Measurements from ENCODE around the gene CST8. TPM values are rescaled to one million over a fixed set of nuclear protein-coding genes. Genes with fewer than 3 reads are reported as not detected.
"Not testable (repeated sequence)": the region's sequence is repeated elsewhere in the genome, so short reads cannot be mapped to it uniquely, and the experiment has no call there.

The CST8 gene
- total RNA-seq, 2 experiments from 2014 or later: not detected

- DNase-seq (no peak), ATAC-seq (ENCODE audit: low read depth) (peak; percentile 67)
- peaks cover 2% of the 10 kb centered on the region for H3K27me3 Mint-ChIP-seq
- H3K36me3 Mint-ChIP-seq: no peaks in the 10 kb centered on the region
- H3K27ac Mint-ChIP-seq: peak overlapping the region; percentile 87
- POLR2A ChIA-PET: no interaction called here
- peaks cover 21% of the 10 kb centered on the region for H3K4me1 Mint-ChIP-seq
- H3K9me3 Mint-ChIP-seq: no peaks in the 10 kb centered on the region
- H3K4me3 Mint-ChIP-seq: peak overlapping the region; percentile 18
These were observed 35.3 kb upstream of the CST8 start for GRCh38 chr20:23455639-23456038.

- Mint-ChIP-seq H3K36me3 (no peaks in the 10 kb centered on the region), H3K27ac (peak overlapping the region; percentile 87), H3K9me3 (no peaks in the 10 kb centered on the region), H3K4me1 (peaks cover 21% of the 10 kb centered on the region), H3K4me3 (peak overlapping the region; percentile 18), H3K27me3 (peaks cover 2% of the 10 kb centered on the region)
- POLR2A ChIA-PET: no interaction called here
- peak; percentile 85 for ATAC-seq (ENCODE audit: low read depth)
- DNase-seq: no peak
These were observed 34.5 kb upstream of the CST8 start for GRCh38 chr20:23456409-23456808.

DNA sequence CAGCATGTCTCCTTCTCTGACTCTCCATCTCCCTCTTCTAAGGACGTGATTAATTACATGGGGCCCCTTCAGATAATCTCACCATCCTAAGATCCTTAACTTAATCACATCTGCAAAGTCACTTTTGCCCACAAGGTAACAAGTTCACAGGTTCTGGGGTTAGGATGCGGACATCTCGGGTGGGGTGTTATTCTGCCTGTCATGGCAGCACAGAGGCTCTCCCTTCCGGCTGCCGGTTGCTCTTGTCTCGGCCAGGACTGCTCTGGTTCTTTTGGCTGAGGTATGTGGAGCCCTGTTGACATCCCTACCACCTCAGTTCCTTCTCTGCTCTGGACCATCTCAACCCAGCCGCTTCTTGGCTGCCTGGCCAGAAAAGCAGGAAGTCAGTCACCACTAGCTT is 34.0 kb upstream of the CST8 start:
- DNase-seq: no peak
- H3K4me1 Mint-ChIP-seq: peaks cover 21% of the 10 kb centered on the region
- POLR2A ChIA-PET: no interaction called here
- peaks cover 2% of the 10 kb centered on the region for H3K27me3 Mint-ChIP-seq
- H3K9me3 Mint-ChIP-seq: no peaks in the 10 kb centered on the region
- peak overlapping the region; percentile 87 for H3K27ac Mint-ChIP-seq
- ATAC-seq (ENCODE audit: low read depth): no peak
- H3K36me3 Mint-ChIP-seq: no peaks in the 10 kb centered on the region
- peak overlapping the region; percentile 18 for H3K4me3 Mint-ChIP-seq

- no peak overlapping the region for H3K27ac Mint-ChIP-seq
- DNase-seq (no peak), ATAC-seq (ENCODE audit: low read depth) (no peak)
- POLR2A ChIA-PET: no interaction called here
- peaks cover 21% of the 10 kb centered on the region for H3K4me1 Mint-ChIP-seq
- peaks cover 7% of the 10 kb centered on the region for H3K9me3 Mint-ChIP-seq
- no peaks in the 10 kb centered on the region for H3K36me3 Mint-ChIP-seq
- peaks cover 5% of the 10 kb centered on the region for H3K27me3 Mint-ChIP-seq
- no peak overlapping the region for H3K4me3 Mint-ChIP-seq
These were observed 31.3 kb upstream of the CST8 start for GRCh38 chr20:23459461-23460150.

GRCh38 chr20:23461180-23461579 is 29.7 kb upstream of the CST8 start:
- ATAC-seq (ENCODE audit: low read depth): no peak

DNA sequence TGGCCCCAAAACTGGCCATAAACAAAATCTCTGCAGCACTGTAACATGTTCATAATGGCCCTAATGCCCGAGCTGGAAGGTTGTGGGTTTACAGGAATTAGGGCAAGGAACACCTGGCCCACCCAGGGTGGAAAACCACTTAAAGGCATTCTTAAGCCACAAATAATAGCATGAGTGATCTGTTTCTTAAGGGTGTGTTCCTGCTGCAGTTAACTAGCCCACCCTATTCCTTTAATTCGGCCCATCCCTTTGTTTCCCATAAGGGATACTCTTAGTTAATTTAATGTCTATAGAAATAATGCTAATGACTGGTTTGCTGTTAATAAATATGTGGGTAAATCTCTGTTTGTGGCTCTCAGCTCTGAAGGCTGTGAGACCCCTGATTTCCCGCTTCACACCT is 24.0 kb upstream of the CST8 start:
- H3K4me1 Mint-ChIP-seq; ATAC-seq (ENCODE audit: low read depth); POLR2A ChIA-PET; H3K4me3 Mint-ChIP-seq; H3K27ac Mint-ChIP-seq; DNase-seq; H3K36me3 Mint-ChIP-seq: not testable (repeated sequence)
- H3K9me3 Mint-ChIP-seq: peaks cover 16% of the 10 kb centered on the region
- H3K27me3 Mint-ChIP-seq: peaks cover 13% of the 10 kb centered on the region

More at GRCh38 chr20:23461180-23461579, 29.7 kb upstream of the CST8 start:
- DNase-seq: no peak
- H3K27ac Mint-ChIP-seq: no peak overlapping the region
- H3K4me1 Mint-ChIP-seq: peaks cover 11% of the 10 kb centered on the region
- peaks cover 5% of the 10 kb centered on the region for H3K27me3 Mint-ChIP-seq
- POLR2A ChIA-PET: no interaction called here
- no peaks in the 10 kb centered on the region for H3K36me3 Mint-ChIP-seq
- H3K9me3 Mint-ChIP-seq: peaks cover 11% of the 10 kb centered on the region
- no peak overlapping the region for H3K4me3 Mint-ChIP-seq

DNA sequence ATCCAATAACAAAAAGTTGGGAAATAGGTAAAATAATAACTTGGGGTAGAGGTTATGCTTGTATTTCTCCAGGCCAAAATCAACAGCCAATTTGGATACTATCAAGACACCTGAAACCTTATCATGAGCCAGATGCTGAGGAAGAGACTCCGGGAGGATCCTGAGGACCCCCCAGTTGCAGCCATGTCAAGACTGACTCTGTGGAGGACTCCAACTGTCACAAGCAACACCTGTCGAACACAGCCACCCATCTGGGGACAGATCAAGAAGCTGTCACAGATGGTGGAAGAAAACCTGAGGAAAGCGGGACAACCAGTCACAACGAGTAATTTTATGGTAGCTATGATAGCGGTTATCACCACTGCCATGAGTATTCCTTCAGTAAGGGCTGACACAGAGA is 18.6 kb upstream of the CST8 start:
- H3K9me3 Mint-ChIP-seq; H3K4me3 Mint-ChIP-seq; POLR2A ChIA-PET; H3K36me3 Mint-ChIP-seq; ATAC-seq (ENCODE audit: low read depth); H3K4me1 Mint-ChIP-seq; DNase-seq; H3K27ac Mint-ChIP-seq: not testable (repeated sequence)
- peaks cover 14% of the 10 kb centered on the region for H3K27me3 Mint-ChIP-seq

DNA sequence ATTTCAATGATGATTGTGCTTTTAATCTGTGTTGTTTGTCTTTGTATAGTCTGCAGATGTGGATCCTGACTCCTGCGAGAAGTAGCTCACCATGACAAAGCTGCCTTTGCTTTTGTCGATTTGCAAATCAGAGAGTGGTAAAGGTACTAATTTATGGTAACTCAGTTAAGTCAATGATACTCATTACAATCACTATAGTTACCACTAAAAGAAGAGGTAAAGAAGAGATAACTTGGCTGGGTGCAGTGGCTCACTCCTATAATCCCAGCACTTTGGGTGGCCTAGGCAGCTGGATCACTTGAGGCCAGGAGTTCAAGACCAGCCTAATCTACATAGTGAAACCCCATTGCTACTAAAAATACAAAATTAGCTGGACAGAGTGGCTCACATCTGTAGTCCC is 17.6 kb upstream of the CST8 start:
- H3K4me3 Mint-ChIP-seq; POLR2A ChIA-PET; H3K9me3 Mint-ChIP-seq; DNase-seq; H3K4me1 Mint-ChIP-seq; ATAC-seq (ENCODE audit: low read depth); H3K27ac Mint-ChIP-seq; H3K36me3 Mint-ChIP-seq: not testable (repeated sequence)
- H3K27me3 Mint-ChIP-seq: peaks cover 14% of the 10 kb centered on the region

DNA sequence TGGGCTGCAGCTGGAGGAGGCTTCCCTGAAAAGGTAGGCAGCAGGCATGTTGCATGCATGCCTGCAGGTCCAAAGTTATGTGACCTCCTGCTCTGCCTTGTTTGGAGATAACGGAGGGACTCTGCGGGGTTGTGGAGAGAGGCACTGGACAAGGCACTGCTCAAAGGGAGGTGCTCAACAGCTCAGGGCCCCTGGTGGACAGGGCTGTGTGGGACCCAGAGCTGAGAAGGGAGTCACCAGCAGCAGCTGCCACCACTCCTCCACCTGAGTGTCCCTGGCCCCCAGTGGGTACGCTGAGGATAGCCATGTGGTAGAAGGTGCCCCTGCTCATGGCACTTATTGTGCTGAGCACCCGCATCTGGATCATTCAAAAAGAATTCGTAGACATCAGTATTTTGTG is 15.5 kb upstream of the CST8 start:
- ATAC-seq (ENCODE audit: low read depth) (no peak), DNase-seq (no peak)
- POLR2A ChIA-PET: no interaction called here
- no peaks in the 10 kb centered on the region for H3K4me1 Mint-ChIP-seq
- no peak overlapping the region for H3K27ac Mint-ChIP-seq
- H3K9me3 Mint-ChIP-seq: no peaks in the 10 kb centered on the region
- no peak overlapping the region for H3K4me3 Mint-ChIP-seq
- no peaks in the 10 kb centered on the region for H3K36me3 Mint-ChIP-seq
- H3K27me3 Mint-ChIP-seq: peaks cover 8% of the 10 kb centered on the region

GRCh38 chr20:23476015-23476754 is 14.7 kb upstream of the CST8 start:
- DNase-seq (no peak), ATAC-seq (ENCODE audit: low read depth) (no peak)
- POLR2A ChIA-PET: no interaction called here
- H3K36me3 Mint-ChIP-seq: no peaks in the 10 kb centered on the region
- H3K4me3 Mint-ChIP-seq: no peak overlapping the region
- H3K27me3 Mint-ChIP-seq: peaks cover 4% of the 10 kb centered on the region
- H3K4me1 Mint-ChIP-seq: no peaks in the 10 kb centered on the region
- H3K9me3 Mint-ChIP-seq: no peaks in the 10 kb centered on the region
- no peak overlapping the region for H3K27ac Mint-ChIP-seq

- no peak for DNase-seq
- no peak overlapping the region for H3K27ac Mint-ChIP-seq
- no peaks in the 10 kb centered on the region for H3K9me3 Mint-ChIP-seq
- H3K4me3 Mint-ChIP-seq: no peak overlapping the region
- peaks cover 4% of the 10 kb centered on the region for H3K27me3 Mint-ChIP-seq
- H3K36me3 Mint-ChIP-seq: no peaks in the 10 kb centered on the region
- POLR2A ChIA-PET: no interaction called here
- no peak for ATAC-seq (ENCODE audit: low read depth)
- H3K4me1 Mint-ChIP-seq: no peaks in the 10 kb centered on the region
These were observed 13.7 kb upstream of the CST8 start for GRCh38 chr20:23477223-23477622.

GRCh38 chr20:23479043-23479442 is 11.9 kb upstream of the CST8 start:
- no peaks in the 10 kb centered on the region for H3K4me1 Mint-ChIP-seq
- H3K9me3 Mint-ChIP-seq: no peaks in the 10 kb centered on the region
- H3K36me3 Mint-ChIP-seq: no peaks in the 10 kb centered on the region
- POLR2A ChIA-PET: no interaction called here
- H3K4me3 Mint-ChIP-seq: no peak overlapping the region
- ATAC-seq (ENCODE audit: low read depth) (no peak), DNase-seq (no peak)
- no peak overlapping the region for H3K27ac Mint-ChIP-seq
- peaks cover 3% of the 10 kb centered on the region for H3K27me3 Mint-ChIP-seq

DNA sequence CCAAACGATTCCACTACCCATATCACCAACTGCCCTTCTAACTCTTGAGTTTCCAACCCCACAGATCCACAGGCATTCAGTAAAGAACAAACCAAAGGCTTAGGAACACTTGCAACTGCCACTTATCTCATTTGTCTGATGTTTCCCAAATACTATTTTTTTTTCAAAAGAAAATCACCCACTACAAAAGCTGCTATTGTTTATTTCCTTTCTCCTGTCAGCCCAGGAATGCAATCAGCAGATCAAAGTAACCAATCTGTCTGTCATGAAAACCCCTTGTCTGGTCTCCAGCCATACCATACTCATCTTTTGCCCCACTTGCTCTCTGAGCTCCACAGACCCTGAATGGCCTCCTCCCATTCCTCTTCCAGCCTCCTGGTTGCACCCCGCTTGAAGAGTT is 8.8 kb upstream of the CST8 start:
- Mint-ChIP-seq H3K27ac (no peak overlapping the region), H3K36me3 (no peaks in the 10 kb centered on the region), H3K4me1 (no peaks in the 10 kb centered on the region), H3K27me3 (peaks cover 6% of the 10 kb centered on the region), H3K4me3 (no peak overlapping the region), H3K9me3 (no peaks in the 10 kb centered on the region)
- no peak for ATAC-seq (ENCODE audit: low read depth)
- POLR2A ChIA-PET: no interaction called here
- no peak for DNase-seq

DNA sequence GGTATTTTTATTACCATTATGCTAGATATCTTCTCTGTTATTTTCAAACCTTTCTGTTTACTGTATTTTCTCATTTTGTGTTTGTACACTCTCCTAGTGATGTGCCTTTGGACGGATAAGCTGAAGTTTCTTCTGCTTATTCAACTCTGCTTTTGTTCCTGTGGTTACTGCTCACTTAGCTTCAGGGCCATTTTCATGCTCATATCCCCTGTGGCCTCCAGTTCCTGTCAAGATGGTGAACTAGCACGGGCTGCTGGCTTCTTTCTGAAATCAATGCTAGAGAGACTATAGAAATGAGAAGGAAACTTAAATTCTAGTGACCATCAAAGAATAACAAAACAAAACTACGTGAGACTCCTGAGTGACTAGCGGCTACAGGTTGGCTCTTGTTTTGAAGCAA is 6.8 kb upstream of the CST8 start:
- no peaks in the 10 kb centered on the region for H3K36me3 Mint-ChIP-seq
- no peaks in the 10 kb centered on the region for H3K4me1 Mint-ChIP-seq
- H3K9me3 Mint-ChIP-seq: no peaks in the 10 kb centered on the region
- peaks cover 13% of the 10 kb centered on the region for H3K27me3 Mint-ChIP-seq
- no peak overlapping the region for H3K27ac Mint-ChIP-seq
- no peak for ATAC-seq (ENCODE audit: low read depth)
- DNase-seq: no peak
- POLR2A ChIA-PET: no interaction called here
- no peak overlapping the region for H3K4me3 Mint-ChIP-seq

Data from activated naive CD8-positive, alpha-beta T cell treated with anti-CD3 and anti-CD28 coated beads, Interleukin-2, amount 10 ng/mL, durations not matched to agents 7 days and 5 days (primary cell).